Stimulated activated naive CD8-positive, alpha-beta T cell treated with anti-CD3 and anti-CD28 coated beads, Interleukin-15, Interleukin-2, amounts not matched to agents 100 ng/mL and 50 ng/mL, for 24 hours (primary cell): ENCODE data around the gene SENP7.

Experiments used
- H3K27ac Mint-ChIP-seq: one replicate; pipeline ENCODE4 v1.8.0; 2021; ENCODE audit warnings: mild to moderate bottlenecking, mixed read lengths
- H3K27me3 Mint-ChIP-seq: one replicate; pipeline ENCODE4 v1.8.0; 2021; ENCODE audit warnings: mixed read lengths
- H3K36me3 Mint-ChIP-seq: one replicate; pipeline ENCODE4 v1.8.0; 2021; ENCODE audit warnings: low read depth, mixed read lengths
- H3K4me1 Mint-ChIP-seq: one replicate; pipeline ENCODE4 v1.8.0; 2021; ENCODE audit warnings: low read depth, mixed read lengths
- H3K4me3 Mint-ChIP-seq: one replicate; pipeline ENCODE4 v1.8.0; 2021; ENCODE audit warnings: mild to moderate bottlenecking, mixed read lengths
- H3K9me3 Mint-ChIP-seq: one replicate; pipeline ENCODE4 v1.8.0; 2021; ENCODE audit warnings: mixed read lengths

SENP7 gene

GRCh38 chr3:101532783-101533602 lies 20.0 kb upstream of the SENP7 start:
- Mint-ChIP-seq H3K4me3 (no peak overlapping the region), H3K4me1 (peaks cover 32% of the 10 kb centered on the region), H3K36me3 (no peaks in the 10 kb centered on the region), H3K9me3 (peaks cover 5% of the 10 kb centered on the region), H3K27ac (no peak overlapping the region), H3K27me3 (no peaks in the 10 kb centered on the region)

- peaks cover 32% of the 10 kb centered on the region for H3K4me1 Mint-ChIP-seq
- H3K27me3 Mint-ChIP-seq: no peaks in the 10 kb centered on the region
- H3K4me3 Mint-ChIP-seq: no peak overlapping the region
- H3K36me3 Mint-ChIP-seq: no peaks in the 10 kb centered on the region
- peak overlapping the region; percentile 66 for H3K27ac Mint-ChIP-seq
- peaks cover 5% of the 10 kb centered on the region for H3K9me3 Mint-ChIP-seq
These were observed 18.6 kb upstream of the SENP7 start for GRCh38 chr3:101531473-101532086.

GRCh38 chr3:101530686-101531047 lies 17.7 kb upstream of the SENP7 start:
- no peak overlapping the region for H3K27ac Mint-ChIP-seq
- peaks cover 32% of the 10 kb centered on the region for H3K4me1 Mint-ChIP-seq
- no peaks in the 10 kb centered on the region for H3K27me3 Mint-ChIP-seq
- no peak overlapping the region for H3K4me3 Mint-ChIP-seq
- peaks cover 5% of the 10 kb centered on the region for H3K9me3 Mint-ChIP-seq
- H3K36me3 Mint-ChIP-seq: no peaks in the 10 kb centered on the region

DNA sequence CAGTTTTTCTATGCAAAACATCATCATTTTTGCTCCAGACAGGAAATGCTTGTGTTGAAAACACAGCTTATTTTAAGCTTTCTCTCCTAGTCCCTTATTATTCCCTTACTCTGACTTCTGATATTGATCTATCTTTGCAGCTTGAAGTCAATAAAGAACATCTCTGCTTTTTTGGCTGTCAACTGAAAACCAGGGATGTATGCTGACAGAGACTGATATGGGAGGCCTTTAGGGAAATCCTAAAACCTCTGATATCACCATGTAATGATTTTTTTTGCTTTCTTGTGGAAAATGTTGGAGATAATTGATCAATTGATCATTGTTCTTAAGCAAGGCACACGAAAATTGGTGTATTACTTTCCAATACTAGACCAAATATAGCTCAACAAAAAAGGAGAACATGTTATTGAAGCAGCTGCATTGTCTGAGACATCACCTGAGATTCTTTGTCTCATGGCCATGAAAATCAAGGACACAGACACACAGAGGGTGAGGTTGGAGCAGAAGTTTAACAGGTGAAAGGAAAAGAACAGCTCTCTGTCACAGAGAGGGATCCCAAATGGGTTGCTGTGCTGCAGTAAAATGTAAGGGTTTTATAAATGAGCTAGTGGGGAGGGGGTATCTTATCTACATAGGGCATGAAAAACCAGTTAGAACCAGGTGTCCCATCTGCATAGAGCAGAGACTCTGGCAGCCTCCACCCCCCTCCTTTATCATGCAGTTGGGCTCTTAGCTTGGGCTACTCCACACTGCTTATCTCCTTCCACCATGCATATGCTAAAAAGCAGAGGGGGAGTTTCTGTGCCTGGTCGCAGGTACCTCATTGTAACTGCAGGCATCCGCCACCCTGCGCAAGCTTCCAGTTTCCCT lies 17.0 kb upstream of the SENP7 start:
- Mint-ChIP-seq H3K4me3 (no peak overlapping the region), H3K9me3 (peaks cover 7% of the 10 kb centered on the region), H3K36me3 (no peaks in the 10 kb centered on the region), H3K27ac (no peak overlapping the region), H3K4me1 (peaks cover 32% of the 10 kb centered on the region), H3K27me3 (no peaks in the 10 kb centered on the region)

DNA sequence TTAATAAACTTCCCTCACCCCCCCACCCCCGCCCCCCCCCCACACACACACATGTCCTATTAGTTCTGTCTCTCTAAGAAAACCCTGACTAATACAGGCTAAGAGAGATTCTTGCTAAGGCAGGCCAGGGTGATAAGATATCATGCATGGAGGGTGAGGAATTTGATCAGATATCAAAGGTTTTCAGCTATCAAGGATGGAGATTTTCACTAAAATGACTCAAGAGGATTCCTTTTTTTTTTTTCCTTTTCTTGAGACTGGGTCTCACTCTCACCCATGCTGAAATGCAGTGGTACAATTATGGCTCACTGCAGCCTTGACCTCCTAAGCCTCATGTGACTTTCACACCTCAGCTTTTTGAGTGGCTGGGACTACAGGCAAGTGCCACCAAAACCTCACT lies 14.9 kb upstream of the SENP7 start:
- Mint-ChIP-seq H3K36me3 (no peaks in the 10 kb centered on the region), H3K27ac (no peak overlapping the region), H3K4me1 (peaks cover 32% of the 10 kb centered on the region), H3K4me3 (no peak overlapping the region), H3K27me3 (no peaks in the 10 kb centered on the region), H3K9me3 (peaks cover 9% of the 10 kb centered on the region)

DNA sequence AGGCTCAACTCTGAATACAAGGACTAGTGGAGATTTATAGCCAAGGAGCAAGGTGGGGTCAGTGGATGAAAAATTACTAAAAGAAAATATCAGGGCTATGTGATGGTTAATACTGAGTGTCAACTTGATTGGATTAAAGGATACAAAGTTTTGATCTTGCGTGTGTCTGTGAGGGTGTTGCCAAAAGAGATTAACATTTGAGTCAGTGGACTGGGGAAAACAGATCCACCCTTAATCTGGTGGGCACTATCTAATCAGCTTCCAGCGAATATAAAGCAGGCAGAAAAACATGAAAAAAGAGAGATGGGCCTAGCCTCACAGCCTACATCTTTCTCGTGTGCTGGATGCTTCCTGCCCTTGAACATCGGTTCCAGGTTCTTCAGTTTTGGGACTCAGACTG lies 14.4 kb upstream of the SENP7 start:
- Mint-ChIP-seq H3K36me3 (peaks cover under 1% of the 10 kb centered on the region), H3K27ac (no peak overlapping the region), H3K27me3 (no peaks in the 10 kb centered on the region), H3K4me1 (peaks cover 32% of the 10 kb centered on the region), H3K4me3 (no peak overlapping the region), H3K9me3 (peaks cover 9% of the 10 kb centered on the region)

DNA sequence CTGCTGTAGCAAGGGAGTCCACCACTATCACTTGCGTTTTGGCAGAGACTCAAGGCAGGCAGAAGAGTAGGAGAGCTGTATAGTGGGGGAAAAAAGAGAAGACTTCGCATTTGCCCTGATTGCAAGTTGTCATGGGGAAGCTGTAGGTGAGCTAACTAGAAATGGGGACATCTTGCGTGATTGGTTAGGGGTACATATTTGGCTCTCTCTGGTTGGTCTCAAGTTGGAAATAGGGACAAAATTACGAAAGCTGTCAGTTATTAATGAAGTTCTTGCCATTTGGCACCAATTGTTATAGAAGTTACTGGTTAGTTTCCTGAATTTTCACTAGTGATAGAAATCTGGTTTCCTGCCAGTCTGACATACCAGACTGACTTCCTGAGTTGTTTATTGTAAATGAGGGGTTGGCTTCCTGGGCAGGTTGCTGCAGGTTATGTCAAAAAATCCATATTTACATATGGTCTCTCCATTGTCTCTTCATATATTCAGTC lies 8.2 kb upstream of the SENP7 start:
- no peaks in the 10 kb centered on the region for H3K27me3 Mint-ChIP-seq
- H3K27ac Mint-ChIP-seq: peak overlapping the region; percentile 46
- H3K36me3 Mint-ChIP-seq: peaks cover 10% of the 10 kb centered on the region
- H3K4me3 Mint-ChIP-seq: peak overlapping the region; percentile 65
- H3K9me3 Mint-ChIP-seq: peaks cover 4% of the 10 kb centered on the region
- peaks cover 45% of the 10 kb centered on the region for H3K4me1 Mint-ChIP-seq

DNA sequence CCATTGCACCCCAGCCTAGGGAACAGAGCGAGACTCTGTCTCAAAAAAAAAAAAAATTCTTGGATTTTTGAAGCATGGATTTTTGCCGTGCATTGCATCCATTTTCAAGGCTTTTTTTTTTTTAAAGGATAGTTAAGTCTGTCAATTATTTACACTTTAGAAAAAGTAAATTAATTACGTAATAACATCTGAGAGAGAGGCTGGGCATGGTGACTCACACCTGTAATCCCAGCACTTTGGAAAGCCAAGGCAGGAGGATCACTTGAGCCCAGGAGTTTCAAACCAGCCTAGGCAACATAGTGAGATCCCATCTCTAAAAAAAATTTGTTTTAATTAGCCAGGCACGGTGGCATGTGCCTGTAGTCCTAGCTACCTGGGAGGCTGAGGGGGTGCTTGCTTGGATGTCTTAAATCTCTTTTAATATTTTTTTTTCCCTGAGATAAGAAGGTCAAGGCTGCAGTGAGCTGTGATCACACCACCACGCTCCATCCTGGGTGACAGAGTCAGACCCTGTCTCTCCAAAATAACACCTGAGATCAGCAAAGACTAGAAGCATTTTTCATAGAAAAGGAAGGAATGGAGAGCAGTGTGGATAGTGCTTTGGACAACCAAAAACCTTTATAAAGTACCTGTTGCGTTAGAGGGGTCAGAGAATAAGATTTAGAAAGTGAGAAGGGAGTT lies 6.8 kb upstream of the SENP7 start:
- no peaks in the 10 kb centered on the region for H3K27me3 Mint-ChIP-seq
- peak overlapping the region; percentile 7 for H3K4me3 Mint-ChIP-seq
- H3K27ac Mint-ChIP-seq: peak overlapping the region; percentile 31
- peaks cover 45% of the 10 kb centered on the region for H3K4me1 Mint-ChIP-seq
- H3K9me3 Mint-ChIP-seq: no peaks in the 10 kb centered on the region
- H3K36me3 Mint-ChIP-seq: peaks cover 10% of the 10 kb centered on the region

DNA sequence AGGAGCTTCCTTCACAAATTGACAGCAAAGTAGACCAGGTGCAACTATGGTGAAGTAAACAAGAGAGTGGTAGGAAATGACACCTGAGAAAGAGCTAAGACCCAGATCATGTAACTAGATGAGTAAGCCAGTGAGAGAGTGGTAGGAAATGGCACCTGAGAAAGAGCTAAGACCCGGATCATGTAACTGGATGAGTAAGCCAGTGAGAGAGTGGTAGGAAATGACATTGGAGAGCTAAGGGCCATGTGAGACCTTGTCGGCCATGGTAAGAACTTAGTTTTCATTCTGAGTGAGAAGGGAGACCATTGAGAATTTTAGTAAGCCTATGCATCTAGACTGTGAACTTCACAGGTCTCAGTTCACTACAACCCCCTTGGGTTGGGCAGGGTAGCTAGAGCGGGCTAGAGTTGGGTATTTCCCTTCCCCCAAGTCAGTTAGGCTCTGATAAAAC lies 5.4 kb upstream of the SENP7 start:
- peak overlapping the region; percentile 78 for H3K4me3 Mint-ChIP-seq
- peaks cover 53% of the 10 kb centered on the region for H3K4me1 Mint-ChIP-seq
- H3K27ac Mint-ChIP-seq: peak overlapping the region; percentile 89
- no peaks in the 10 kb centered on the region for H3K9me3 Mint-ChIP-seq
- no peaks in the 10 kb centered on the region for H3K27me3 Mint-ChIP-seq
- peaks cover 10% of the 10 kb centered on the region for H3K36me3 Mint-ChIP-seq

DNA sequence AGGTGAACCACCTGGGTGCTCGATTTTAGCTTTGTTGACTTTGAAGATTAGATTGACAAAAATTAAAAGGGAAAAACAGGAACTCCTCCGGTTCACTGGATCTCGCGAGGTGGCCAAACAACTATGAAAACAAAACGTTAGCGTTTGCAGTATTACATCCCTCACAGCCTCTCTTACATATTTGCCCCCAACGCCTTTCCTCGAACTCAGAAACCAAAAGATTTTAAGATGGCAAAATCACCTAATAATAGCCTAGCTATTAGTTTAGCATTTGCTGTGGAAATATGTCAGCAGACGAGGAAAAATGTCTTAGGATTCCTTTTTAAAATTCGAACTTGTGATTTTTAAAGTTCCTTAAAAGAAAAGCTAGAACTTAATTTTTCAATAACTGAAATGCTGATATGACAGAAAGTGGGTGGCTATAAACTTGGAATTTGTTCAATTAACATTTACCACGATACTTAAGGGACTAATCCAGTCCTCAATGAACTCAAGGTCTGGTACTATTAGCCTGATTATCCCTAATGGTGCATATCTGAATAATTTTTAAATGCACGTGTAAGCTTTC lies 491 bp upstream of the SENP7 start:
- Mint-ChIP-seq H3K27me3 (no peaks in the 10 kb centered on the region), H3K9me3 (no peaks in the 10 kb centered on the region), H3K27ac (peak overlapping the region; percentile 94), H3K4me1 (peaks cover 57% of the 10 kb centered on the region), H3K36me3 (peaks cover 7% of the 10 kb centered on the region), H3K4me3 (peak overlapping the region; percentile 97)

DNA sequence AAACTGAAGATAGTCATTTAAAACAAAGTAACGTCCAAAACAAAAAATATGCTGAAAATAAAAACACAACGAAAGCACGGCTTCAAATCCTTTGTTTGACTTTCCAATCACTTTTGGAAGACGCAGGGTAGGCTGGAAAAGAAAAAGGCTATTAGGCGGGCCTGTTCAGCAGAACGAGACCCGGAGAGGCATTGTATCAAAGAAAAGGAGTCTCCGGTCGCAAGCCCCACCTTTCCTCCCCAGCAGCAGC lies 691 bp downstream of the SENP7 start:
- Mint-ChIP-seq H3K27ac (peak overlapping the region; percentile 94), H3K36me3 (peaks cover 12% of the 10 kb centered on the region), H3K4me1 (peaks cover 54% of the 10 kb centered on the region), H3K4me3 (peak overlapping the region; percentile 97), H3K27me3 (no peaks in the 10 kb centered on the region), H3K9me3 (no peaks in the 10 kb centered on the region)

GRCh38 chr3:101509811-101510210 lies 3.2 kb downstream of the SENP7 start:
- H3K4me1 Mint-ChIP-seq: peaks cover 57% of the 10 kb centered on the region
- no peak overlapping the region for H3K4me3 Mint-ChIP-seq
- H3K27me3 Mint-ChIP-seq: no peaks in the 10 kb centered on the region
- peaks cover 18% of the 10 kb centered on the region for H3K36me3 Mint-ChIP-seq
- H3K9me3 Mint-ChIP-seq: no peaks in the 10 kb centered on the region
- no peak overlapping the region for H3K27ac Mint-ChIP-seq

GRCh38 chr3:101509281-101509680 lies 3.7 kb downstream of the SENP7 start:
- Mint-ChIP-seq H3K9me3 (no peaks in the 10 kb centered on the region), H3K27me3 (no peaks in the 10 kb centered on the region), H3K4me3 (no peak overlapping the region), H3K4me1 (peaks cover 57% of the 10 kb centered on the region), H3K36me3 (peaks cover 18% of the 10 kb centered on the region), H3K27ac (peak overlapping the region; percentile 4)

DNA sequence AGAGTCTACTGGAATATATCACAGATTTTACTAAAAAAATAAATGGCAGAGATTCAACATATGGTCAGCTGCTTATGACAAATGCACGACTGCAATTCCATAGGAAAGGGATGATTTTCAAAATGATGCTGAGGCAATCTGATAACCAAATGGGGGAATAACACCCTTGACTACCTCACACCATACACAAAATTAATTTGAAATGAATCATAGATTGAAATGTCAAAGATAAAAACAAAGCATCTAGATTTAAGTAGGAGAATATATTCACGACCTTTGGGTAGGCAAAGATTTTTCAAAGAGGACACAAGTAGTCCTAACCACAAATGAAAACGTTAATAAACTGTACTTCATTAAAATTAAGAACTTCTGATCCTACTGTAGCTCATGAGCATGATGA lies 11.2 kb downstream of the SENP7 start:
- Mint-ChIP-seq H3K36me3 (peaks cover 20% of the 10 kb centered on the region), H3K9me3 (no peaks in the 10 kb centered on the region), H3K27me3 (no peaks in the 10 kb centered on the region), H3K4me1 (peaks cover 28% of the 10 kb centered on the region), H3K4me3 (no peak overlapping the region), H3K27ac (no peak overlapping the region)
